HG03064 (cell line): ENCODE results near the gene DAND5.

Experiments used
- ATAC-seq: cut with Tn5 transposase; IDR thresholded peaks from one replicate; pipeline ENCODE4 v1.9.1; 2021; ENCODE audit warnings: low read depth; ENCODE audit not compliant: unreplicated experiment

The DAND5 gene

GRCh38 chr19:12969292-12969988 is at the start of gene DAND5:
DAND5 (plus strand) TSS chr19:12969576; CDS start chr19:12969661, 85 bp downstream.
- ATAC-seq: no peak

GRCh38 chr19:12921047-12921446 is 48.3 kb upstream of the DAND5 start:
- no peak for ATAC-seq

- no peak for ATAC-seq
Observed at GRCh38 chr19:12922959-12923358, 46.4 kb upstream of the DAND5 start.

- ATAC-seq: no peak
Observed at GRCh38 chr19:12924621-12925310, 44.6 kb upstream of the DAND5 start.

GRCh38 chr19:12930002-12930645 is 39.3 kb upstream of the DAND5 start:
- ATAC-seq: no peak

GRCh38 chr19:12932392-12933286 is 36.7 kb upstream of the DAND5 start:
- no peak for ATAC-seq

GRCh38 chr19:12933287-12934072 is 35.9 kb upstream of the DAND5 start, which contains the start of gene FARSA:
FARSA (minus strand) TSS chr19:12933711; CDS start chr19:12933696, 15 bp downstream.
- no peak for ATAC-seq

GRCh38 chr19:12935071-12935470 is 34.3 kb upstream of the DAND5 start:
- ATAC-seq: no peak

GRCh38 chr19:12936582-12936981 is 32.8 kb upstream of the DAND5 start:
- no peak for ATAC-seq

GRCh38 chr19:12937093-12937926 is 32.1 kb upstream of the DAND5 start:
- no peak for ATAC-seq

GRCh38 chr19:12937927-12938778 is 31.2 kb upstream of the DAND5 start, which contains the start of gene CALR:
CALR (plus strand) TSS chr19:12938609; CDS start chr19:12938680, 71 bp downstream.
- peak; percentile 74 for ATAC-seq

GRCh38 chr19:12938779-12939601 is 30.4 kb upstream of the DAND5 start:
- no peak for ATAC-seq

- no peak for ATAC-seq
Observed at GRCh38 chr19:12939975-12940423, 29.4 kb upstream of the DAND5 start.

GRCh38 chr19:12940897-12941296 is 28.5 kb upstream of the DAND5 start:
- ATAC-seq: no peak

- ATAC-seq: no peak
Observed at GRCh38 chr19:12943437-12944044, 25.8 kb upstream of the DAND5 start.

GRCh38 chr19:12944104-12944674 is 25.2 kb upstream of the DAND5 start:
- no peak for ATAC-seq
